ENCODE measurements around the gene TMEM8B.

The TMEM8B gene

GRCh38 chr9:35813434-35814105, 15.5 kb upstream of the TMEM8B start:
- Histone ChIP-seq H3K27ac (peak overlapping the region; percentile 86), H3K4me3 (IDR thresholded peaks at IDR 0.05; ENCODE audit: insufficient read depth, low read depth, low read length) (no peak overlapping the region)

GRCh38 chr9:35814106-35814840, 14.8 kb upstream of the TMEM8B start:
- Histone ChIP-seq H2AFZ (ENCODE audit: low read depth) (peak overlapping the region; percentile 64), H3K36me3 (ENCODE audit: insufficient read depth) (no peaks in the 10 kb centered on the region), H3K27ac (peak overlapping the region; percentile 86), H3K4me2 (peak overlapping the region; percentile 96), H3K27me3 (ENCODE audit: insufficient read depth, low read depth) (no peaks in the 10 kb centered on the region; the same call in 1 of the 2 replicates), H3K79me2 (ENCODE audit: insufficient read depth, low read depth) (no peaks in the 10 kb centered on the region), H4K20me1 (ENCODE audit: insufficient read depth) (no peaks in the 10 kb centered on the region), H3K4me3 (IDR thresholded peaks at IDR 0.05; ENCODE audit: insufficient read depth, low read depth, low read length) (no peak overlapping the region), H3K4me1 (ENCODE audit: low read depth, poor library complexity, severe bottlenecking) (peaks cover 35% of the 10 kb centered on the region), H3K9ac (peak overlapping the region; percentile 87)
- 0 out of 2 replicates have a peak, but pooled peaks have one; percentile 9 for TF ChIP-seq CTCF (conservative IDR thresholded peaks at IDR 0.05; ENCODE audit: low read depth, low read length)

More at GRCh38 chr9:35813434-35814105, 15.5 kb upstream of the TMEM8B start:
- Histone ChIP-seq H3K79me2 (ENCODE audit: insufficient read depth, low read depth) (no peaks in the 10 kb centered on the region), H3K4me1 (ENCODE audit: low read depth, poor library complexity, severe bottlenecking) (peaks cover 35% of the 10 kb centered on the region), H2AFZ (ENCODE audit: low read depth) (no peak overlapping the region), H4K20me1 (ENCODE audit: insufficient read depth) (no peaks in the 10 kb centered on the region), H3K4me2 (peak overlapping the region; percentile 96), H3K27me3 (ENCODE audit: insufficient read depth, low read depth) (no peaks in the 10 kb centered on the region; the same call in 1 of the 2 replicates), H3K36me3 (ENCODE audit: insufficient read depth) (no peaks in the 10 kb centered on the region), H3K9ac (no peak overlapping the region)
- TF ChIP-seq CTCF (conservative IDR thresholded peaks at IDR 0.05; ENCODE audit: low read depth, low read length): peak; percentile 23; the same call in 1 of the 2 replicates

GRCh38 chr9:35814841-35815543, 14.0 kb upstream of the TMEM8B start, which contains the start of gene HINT2:
HINT2 (minus strand) TSS chr9:35815042; CDS start chr9:35814979, 63 bp downstream.
- Histone ChIP-seq H3K36me3 (ENCODE audit: insufficient read depth) (no peaks in the 10 kb centered on the region), H2AFZ (ENCODE audit: low read depth) (peak within 1 kb of the TSS; percentile 64), H3K4me1 (ENCODE audit: low read depth, poor library complexity, severe bottlenecking) (peaks cover 35% of the 10 kb centered on the region), H4K20me1 (ENCODE audit: insufficient read depth) (no peaks in the 10 kb centered on the region), H3K27me3 (ENCODE audit: insufficient read depth, low read depth) (no peaks in the 10 kb centered on the region; the same call in 1 of the 2 replicates), H3K79me2 (ENCODE audit: insufficient read depth, low read depth) (no peaks in the 10 kb centered on the region), H3K4me3 (IDR thresholded peaks at IDR 0.05; ENCODE audit: insufficient read depth, low read depth, low read length) (no peak within 1 kb of the TSS), H3K27ac (peak within 1 kb of the TSS; percentile 86), H3K9ac (peak within 1 kb of the TSS; percentile 87), H3K4me2 (peak within 1 kb of the TSS; percentile 96)
- no peak for TF ChIP-seq CTCF (conservative IDR thresholded peaks at IDR 0.05; ENCODE audit: low read depth, low read length)

- no peaks in the 10 kb centered on the region for H3K79me2 ChIP-seq (ENCODE audit: insufficient read depth, low read depth)
- H3K9ac ChIP-seq: no peak overlapping the region
- H3K4me3 ChIP-seq (IDR thresholded peaks at IDR 0.05; ENCODE audit: insufficient read depth, low read depth, low read length): no peak overlapping the region
- H2AFZ ChIP-seq (ENCODE audit: low read depth): no peak overlapping the region
- no peak overlapping the region for H3K27ac ChIP-seq
- no peak overlapping the region for H3K4me2 ChIP-seq
- H3K36me3 ChIP-seq (ENCODE audit: insufficient read depth): no peaks in the 10 kb centered on the region
- no peaks in the 10 kb centered on the region for H4K20me1 ChIP-seq (ENCODE audit: insufficient read depth)
- no peak for TF ChIP-seq CTCF (conservative IDR thresholded peaks at IDR 0.05; ENCODE audit: low read depth, low read length)
- H3K27me3 ChIP-seq (ENCODE audit: insufficient read depth, low read depth): no peaks in the 10 kb centered on the region; the same call in 1 of the 2 replicates
- H3K4me1 ChIP-seq (ENCODE audit: low read depth, poor library complexity, severe bottlenecking): peaks cover 21% of the 10 kb centered on the region
These were observed 12.3 kb upstream of the TMEM8B start for GRCh38 chr9:35816708-35817107.

All from KMS-11 (cell line).